Measurements from ENCODE around the gene ZSWIM6.

DNA sequence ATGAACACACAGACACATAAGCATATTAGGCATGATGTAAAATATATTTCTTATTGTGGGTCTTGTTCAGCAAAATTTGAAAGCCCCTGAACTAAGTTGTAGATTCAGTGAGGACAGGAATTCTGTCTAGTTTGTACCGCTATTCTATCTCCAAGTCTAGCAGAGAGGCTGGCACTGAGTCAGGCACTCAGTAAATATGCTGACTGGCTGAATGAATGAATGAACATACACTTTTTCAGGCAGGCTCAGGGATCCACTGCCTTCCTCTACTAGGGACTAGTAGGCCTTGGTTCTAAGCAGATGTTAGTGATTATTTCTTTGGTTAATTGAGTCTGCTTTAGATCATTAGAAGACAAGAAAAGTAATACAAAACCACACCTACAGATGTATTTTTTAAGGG lies 157.5 kb downstream of the ZSWIM6 start:
- TF ChIP-seq KDM5A (IDR thresholded peaks at IDR 0.05): no peak
- TF ChIP-seq POLR2A (IDR thresholded peaks at IDR 0.05; ENCODE audit: low read length): no peak
- TF ChIP-seq KDM1A (IDR thresholded peaks at IDR 0.05; ENCODE audit: low read depth): no peak
- TF ChIP-seq, protein P1, sequence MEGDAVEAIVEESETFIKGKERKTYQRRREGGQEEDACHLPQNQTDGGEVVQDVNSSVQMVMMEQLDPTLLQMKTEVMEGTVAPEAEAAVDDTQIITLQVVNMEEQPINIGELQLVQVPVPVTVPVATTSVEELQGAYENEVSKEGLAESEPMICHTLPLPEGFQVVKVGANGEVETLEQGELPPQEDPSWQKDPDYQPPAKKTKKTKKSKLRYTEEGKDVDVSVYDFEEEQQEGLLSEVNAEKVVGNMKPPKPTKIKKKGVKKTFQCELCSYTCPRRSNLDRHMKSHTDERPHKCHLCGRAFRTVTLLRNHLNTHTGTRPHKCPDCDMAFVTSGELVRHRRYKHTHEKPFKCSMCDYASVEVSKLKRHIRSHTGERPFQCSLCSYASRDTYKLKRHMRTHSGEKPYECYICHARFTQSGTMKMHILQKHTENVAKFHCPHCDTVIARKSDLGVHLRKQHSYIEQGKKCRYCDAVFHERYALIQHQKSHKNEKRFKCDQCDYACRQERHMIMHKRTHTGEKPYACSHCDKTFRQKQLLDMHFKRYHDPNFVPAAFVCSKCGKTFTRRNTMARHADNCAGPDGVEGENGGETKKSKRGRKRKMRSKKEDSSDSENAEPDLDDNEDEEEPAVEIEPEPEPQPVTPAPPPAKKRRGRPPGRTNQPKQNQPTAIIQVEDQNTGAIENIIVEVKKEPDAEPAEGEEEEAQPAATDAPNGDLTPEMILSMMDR (IDR thresholded peaks at IDR 0.05): no peak
- TF ChIP-seq, protein P2, sequence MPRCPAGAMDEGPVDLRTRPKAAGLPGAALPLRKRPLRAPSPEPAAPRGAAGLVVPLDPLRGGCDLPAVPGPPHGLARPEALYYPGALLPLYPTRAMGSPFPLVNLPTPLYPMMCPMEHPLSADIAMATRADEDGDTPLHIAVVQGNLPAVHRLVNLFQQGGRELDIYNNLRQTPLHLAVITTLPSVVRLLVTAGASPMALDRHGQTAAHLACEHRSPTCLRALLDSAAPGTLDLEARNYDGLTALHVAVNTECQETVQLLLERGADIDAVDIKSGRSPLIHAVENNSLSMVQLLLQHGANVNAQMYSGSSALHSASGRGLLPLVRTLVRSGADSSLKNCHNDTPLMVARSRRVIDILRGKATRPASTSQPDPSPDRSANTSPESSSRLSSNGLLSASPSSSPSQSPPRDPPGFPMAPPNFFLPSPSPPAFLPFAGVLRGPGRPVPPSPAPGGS (IDR thresholded peaks at IDR 0.05): no peak
- TF ChIP-seq RNF2 (IDR thresholded peaks at IDR 0.05; ENCODE audit: borderline replicate concordance, low read depth): no peak
